ENCODE measurements around the gene SGPP1. TPM values are rescaled to one million over a fixed set of nuclear protein-coding genes. Genes with fewer than 3 reads are reported as not detected.

The SGPP1 gene
- polyA plus RNA-seq, 1 donor (not counting 4 experiments of a cell fraction or from before 2014, with no cell fraction given): 28.7 TPM

DNA sequence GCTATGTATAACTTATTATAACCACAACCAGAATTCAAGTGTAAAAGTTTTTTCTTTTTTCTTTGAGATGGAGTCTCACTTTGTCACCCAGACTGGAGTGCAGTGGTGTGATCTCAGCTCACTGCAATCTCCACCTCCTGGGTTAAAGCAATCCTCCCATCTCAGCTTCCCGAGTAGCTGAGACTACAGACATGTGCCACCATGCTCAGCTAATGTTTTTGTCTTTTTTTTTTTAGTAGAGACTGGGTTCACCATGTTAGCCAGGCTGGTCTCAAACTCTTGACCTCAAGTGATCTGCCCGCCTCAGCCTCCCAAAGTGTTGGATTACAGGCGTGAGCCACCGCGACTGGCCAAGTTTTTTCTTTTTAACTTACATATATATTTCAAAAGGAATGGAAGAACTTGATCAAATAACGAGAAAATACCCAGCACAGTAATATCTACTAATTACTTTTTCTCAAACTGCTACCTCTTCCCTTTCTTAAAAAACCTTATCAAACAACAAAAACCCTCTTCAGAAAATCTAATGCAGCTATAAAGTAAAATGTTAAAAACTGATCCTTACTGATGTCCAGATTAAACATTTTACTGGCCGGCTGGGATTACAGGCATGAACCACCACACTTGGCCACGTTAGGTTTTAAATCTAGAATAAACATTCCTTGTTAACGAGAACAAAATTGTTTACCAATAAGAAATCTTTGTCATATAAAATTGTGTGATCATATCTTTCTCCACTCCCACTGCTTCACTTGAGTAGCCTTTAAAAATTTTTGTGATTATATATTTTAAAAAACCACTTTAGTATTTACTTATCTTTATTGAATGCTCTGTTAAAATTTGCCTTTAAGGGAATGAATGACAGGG, 44.9 kb downstream of the SGPP1 start:
- TF ChIP-seq EZH2 (IDR thresholded peaks at IDR 0.05; ENCODE audit: low read length) (no peak), CTCF (optimal IDR thresholded peaks at IDR 0.05 in 1 of 3, IDR thresholded peaks at IDR 0.05 in 1 of 3, conservative IDR thresholded peaks at IDR 0.05 in 1 of 3; ENCODE audit: extremely low read depth in 1 of 3, insufficient read depth in 2 of 3, low read length in 3 of 3) (no peak)
- Histone ChIP-seq H3K27ac (ENCODE audit: control insufficient read depth, insufficient read depth, low read length) (no peak overlapping the region), H3K36me3 (ENCODE audit: control insufficient read depth in 2 of 2, extremely low read depth in 1 of 2, insufficient read depth in 2 of 2, low read length in 2 of 2) (no peaks in the 10 kb centered on the region), H4K20me1 (ENCODE audit: control insufficient read depth, extremely low read depth, insufficient read depth, low read length) (no peaks in the 10 kb centered on the region), H3K4me3 (ENCODE audit: control insufficient read depth in 2 of 3, extremely low read depth in 1 of 3, insufficient read depth in 2 of 3, low read depth in 1 of 3, low read length in 3 of 3) (no peak overlapping the region), H3K79me2 (ENCODE audit: control insufficient read depth, insufficient read depth, low read length) (no peaks in the 10 kb centered on the region), H3K4me1 (ENCODE audit: control insufficient read depth, extremely low read depth, insufficient read depth, low read length) (peaks cover 13% of the 10 kb centered on the region), H3K27me3 (ENCODE audit: control insufficient read depth, extremely low read depth, insufficient read depth, low read length) (no peaks in the 10 kb centered on the region), H2AFZ (ENCODE audit: control insufficient read depth, low read length) (no peak overlapping the region), H3K9me1 (ENCODE audit: control insufficient read depth, extremely low read depth, insufficient read depth, low read length) (no peaks in the 10 kb centered on the region), H3K9me3 (ENCODE audit: control insufficient read depth, low read depth, low read length) (no peaks in the 10 kb centered on the region), H3K9ac (ENCODE audit: control insufficient read depth, extremely low read depth, insufficient read depth, low read length) (no peak overlapping the region), H3K4me2 (ENCODE audit: control insufficient read depth, extremely low read depth, insufficient read depth, low read depth, low read length) (no peak overlapping the region)
- dilution Hi-C loops (cut with MboI; ENCODE audit: extremely low pct_ligation_motif_present, low sequenced_read_pairs): no loop called here
- DNase-seq (ENCODE audit: low read depth, low spot score): no peak
- FAIRE-seq: no peak

DNA sequence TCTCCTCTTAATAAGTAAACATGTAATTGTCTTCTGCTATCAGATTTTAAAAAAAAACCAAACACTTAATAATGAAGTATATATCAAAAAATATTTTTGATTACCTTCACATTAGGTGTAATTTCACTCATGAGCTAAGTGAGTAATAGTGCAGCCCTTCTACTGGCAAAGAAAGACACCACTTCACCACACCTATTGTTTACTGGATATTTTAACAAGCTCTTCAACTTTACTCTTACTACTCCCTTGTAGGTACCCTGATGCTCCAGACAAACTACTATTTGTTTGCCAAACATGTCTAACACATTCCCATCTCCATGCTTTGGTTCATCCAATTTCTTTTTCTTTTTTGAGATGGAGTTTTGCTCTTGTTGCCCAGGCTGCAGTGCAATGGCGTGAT, 49.3 kb downstream of the SGPP1 start:
- Histone ChIP-seq H3K4me1 (ENCODE audit: control insufficient read depth, extremely low read depth, insufficient read depth, low read length) (peaks cover 14% of the 10 kb centered on the region), H3K27ac (ENCODE audit: control insufficient read depth, insufficient read depth, low read length) (no peak overlapping the region), H3K9me1 (ENCODE audit: control insufficient read depth, extremely low read depth, insufficient read depth, low read length) (no peaks in the 10 kb centered on the region), H3K27me3 (ENCODE audit: control insufficient read depth, extremely low read depth, insufficient read depth, low read length) (no peaks in the 10 kb centered on the region), H3K9me3 (ENCODE audit: control insufficient read depth, low read depth, low read length) (no peaks in the 10 kb centered on the region), H3K36me3 (ENCODE audit: control insufficient read depth in 2 of 2, extremely low read depth in 1 of 2, insufficient read depth in 2 of 2, low read length in 2 of 2) (no peaks in the 10 kb centered on the region), H3K4me2 (ENCODE audit: control insufficient read depth, extremely low read depth, insufficient read depth, low read depth, low read length) (no peak overlapping the region), H2AFZ (ENCODE audit: control insufficient read depth, low read length) (no peak overlapping the region), H4K20me1 (ENCODE audit: control insufficient read depth, extremely low read depth, insufficient read depth, low read length) (no peaks in the 10 kb centered on the region), H3K79me2 (ENCODE audit: control insufficient read depth, insufficient read depth, low read length) (no peaks in the 10 kb centered on the region), H3K9ac (ENCODE audit: control insufficient read depth, extremely low read depth, insufficient read depth, low read length) (no peak overlapping the region), H3K4me3 (ENCODE audit: control insufficient read depth in 2 of 3, extremely low read depth in 1 of 3, insufficient read depth in 2 of 3, low read depth in 1 of 3, low read length in 3 of 3) (no peak overlapping the region)
- TF ChIP-seq CTCF (optimal IDR thresholded peaks at IDR 0.05 in 1 of 3, IDR thresholded peaks at IDR 0.05 in 1 of 3, conservative IDR thresholded peaks at IDR 0.05 in 1 of 3; ENCODE audit: extremely low read depth in 1 of 3, insufficient read depth in 2 of 3, low read length in 3 of 3) (no peak), EZH2 (IDR thresholded peaks at IDR 0.05; ENCODE audit: low read length) (no peak)
- no peak for DNase-seq (ENCODE audit: low read depth, low spot score)
- dilution Hi-C loops (cut with MboI; ENCODE audit: extremely low pct_ligation_motif_present, low sequenced_read_pairs): no loop called here
- FAIRE-seq: no peak
